Measurements from ENCODE around the gene NDUFB5.
A peak's percentile ranks its signal among the peaks of the same experiment; 100 is the strongest.
"Not testable (repeated sequence)": the region's sequence is repeated elsewhere in the genome, so short reads cannot be mapped to it uniquely, and the experiment has no call there.

The NDUFB5 gene

GRCh38 chr3:179630753-179631451 lies 26.3 kb downstream of the NDUFB5 start:
- DNase-seq (ENCODE audit: low read depth in 3 of 3): no peak

DNA sequence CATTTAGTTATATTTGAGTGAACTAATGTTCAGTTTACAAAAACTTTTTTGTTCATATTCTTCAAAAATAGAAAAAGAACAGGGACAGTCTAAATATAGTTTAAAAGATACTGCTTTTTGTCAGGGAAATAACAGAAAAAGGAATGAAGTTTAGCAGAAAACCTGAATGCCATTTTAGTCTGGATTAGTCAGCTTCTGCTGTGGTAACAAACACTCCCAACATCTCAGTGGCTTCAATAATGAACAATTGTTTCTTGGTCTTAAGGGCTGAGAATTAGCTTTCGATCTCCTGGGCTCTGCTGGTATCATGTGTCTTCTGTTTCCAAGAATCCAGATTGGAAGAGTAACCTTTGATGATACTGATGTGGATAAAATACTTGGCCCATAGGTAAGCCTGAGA lies 35.9 kb downstream of the NDUFB5 start:
- DNase-seq (ENCODE audit: low read depth in 3 of 3): no peak

DNA sequence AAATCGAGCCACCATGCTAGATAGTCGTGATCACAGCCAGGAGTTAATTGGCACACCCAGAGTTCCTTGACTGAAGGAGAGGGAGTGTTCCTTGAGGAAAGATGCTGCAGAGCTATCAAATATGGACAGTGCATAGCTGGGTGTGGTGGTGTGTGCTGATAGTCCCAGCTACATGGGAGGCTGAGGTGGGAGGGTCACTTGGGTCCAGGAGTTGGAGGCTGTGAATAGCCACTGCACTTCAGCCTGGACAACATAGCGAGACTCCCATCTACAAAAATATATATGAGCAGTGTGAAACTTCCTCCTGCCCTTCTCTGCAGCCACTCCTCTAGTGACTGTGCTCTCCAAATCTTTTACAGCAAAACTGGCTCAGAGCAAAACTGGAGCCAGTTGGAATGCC lies 38.3 kb downstream of the NDUFB5 start:
- DNase-seq (ENCODE audit: low read depth in 3 of 3): no peak

DNA sequence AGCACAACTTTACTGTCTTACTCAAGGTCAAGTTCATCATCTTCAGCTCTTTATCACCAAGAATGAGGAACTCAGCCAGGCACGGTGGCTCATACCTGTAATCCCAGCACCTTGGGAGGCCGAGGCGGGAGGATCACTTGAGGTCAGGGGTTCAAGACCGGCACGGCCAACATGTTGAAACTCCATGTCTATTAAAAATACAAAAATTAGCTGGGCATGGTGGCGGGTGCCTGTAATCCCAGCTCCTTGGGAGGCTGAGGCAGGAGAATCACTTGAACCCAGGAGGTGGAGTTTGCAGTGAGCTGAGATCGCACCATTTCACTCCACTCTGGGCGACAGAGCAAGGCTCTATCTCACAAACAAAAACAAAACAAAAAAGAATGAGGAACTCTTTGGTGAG lies 39.2 kb downstream of the NDUFB5 start:
- not testable (repeated sequence) for DNase-seq (ENCODE audit: low read depth in 3 of 3)

DNA sequence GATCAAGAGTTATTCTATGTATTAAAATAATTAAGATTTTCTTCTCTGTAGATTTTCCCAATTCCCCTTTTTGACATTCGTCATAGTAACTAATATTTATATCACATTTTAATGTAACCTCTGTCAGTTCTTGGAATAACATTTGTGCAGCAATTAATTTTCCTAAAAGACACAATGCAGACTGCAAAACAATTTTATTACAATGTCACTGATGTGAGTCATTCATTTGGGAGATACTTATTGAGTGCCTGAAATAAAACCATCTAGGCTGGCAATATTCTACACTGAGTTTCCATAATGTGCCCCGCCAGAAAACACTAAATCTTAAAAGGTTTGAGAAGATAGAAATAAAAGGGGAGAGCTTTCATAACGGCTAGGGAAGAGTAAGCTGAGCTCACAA lies 41.6 kb downstream of the NDUFB5 start:
- DNase-seq (ENCODE audit: low read depth in 3 of 3): no peak

GRCh38 chr3:179651687-179652446 lies 47.3 kb downstream of the NDUFB5 start:
- DNase-seq (ENCODE audit: low read depth in 3 of 3): no peak

- DNase-seq (ENCODE audit: low read depth in 3 of 3): peak; percentile 17 to 39 (median 33)
Measured at GRCh38 chr3:179652447-179653095, 48.0 kb downstream of the NDUFB5 start, which contains the start of gene USP13. TSS of gene USP13 (plus strand) at chr3:179653040. CDS start at chr3:179653226, 186 bp downstream.

- peak; percentile 29 to 50 (median 48) for DNase-seq (ENCODE audit: low read depth in 3 of 3)
Measured at GRCh38 chr3:179653096-179653797, 48.7 kb downstream of the NDUFB5 start.

DNA sequence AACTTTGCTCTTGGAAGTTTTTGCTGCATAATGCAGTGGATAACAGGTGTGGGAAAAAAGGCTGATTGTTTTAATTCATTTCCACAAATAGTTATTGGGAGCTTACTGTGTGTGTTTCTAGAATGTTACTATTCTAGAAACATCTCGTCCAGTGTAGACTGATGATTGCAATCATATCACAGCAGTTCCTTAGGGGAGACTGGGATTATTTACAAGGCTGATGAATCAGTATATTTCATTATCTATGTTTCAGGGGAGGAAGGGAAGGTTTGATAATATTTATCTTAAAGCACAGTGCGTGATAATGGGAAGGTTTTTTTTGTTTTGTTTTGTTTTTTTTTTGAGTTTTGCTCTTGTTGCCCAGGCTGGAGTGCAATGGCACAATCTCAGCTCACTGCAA lies 50.6 kb downstream of the NDUFB5 start:
- no peak for DNase-seq (ENCODE audit: low read depth in 3 of 3)

- DNase-seq (ENCODE audit: low read depth in 3 of 3): no peak
Measured at GRCh38 chr3:179658606-179659005, 54.0 kb downstream of the NDUFB5 start.

GRCh38 chr3:179660872-179661271 lies 56.3 kb downstream of the NDUFB5 start:
- DNase-seq (ENCODE audit: low read depth in 3 of 3): no peak

DNA sequence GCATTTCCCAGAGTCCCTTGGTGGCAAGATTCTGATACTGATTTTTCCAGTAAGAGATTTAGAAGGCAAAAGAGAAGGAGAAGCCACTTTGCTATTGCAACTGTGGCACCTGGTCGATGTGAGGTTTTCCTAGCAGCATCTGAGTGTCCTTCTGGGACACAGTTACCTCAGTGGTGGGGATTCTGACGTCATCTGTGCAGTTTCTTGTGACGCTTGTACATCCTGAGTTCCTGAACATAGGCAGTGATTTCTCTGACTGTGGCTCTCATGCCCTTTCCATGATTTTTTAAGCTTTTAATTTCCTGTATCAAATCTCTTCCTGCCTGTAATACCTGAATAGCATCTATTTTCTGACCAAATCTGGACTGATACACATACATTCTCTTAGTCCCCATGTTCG lies 57.2 kb downstream of the NDUFB5 start:
- DNase-seq (ENCODE audit: low read depth in 3 of 3): no peak

GRCh38 chr3:179663093-179663492 lies 58.5 kb downstream of the NDUFB5 start:
- no peak for DNase-seq (ENCODE audit: low read depth in 3 of 3)

DNA sequence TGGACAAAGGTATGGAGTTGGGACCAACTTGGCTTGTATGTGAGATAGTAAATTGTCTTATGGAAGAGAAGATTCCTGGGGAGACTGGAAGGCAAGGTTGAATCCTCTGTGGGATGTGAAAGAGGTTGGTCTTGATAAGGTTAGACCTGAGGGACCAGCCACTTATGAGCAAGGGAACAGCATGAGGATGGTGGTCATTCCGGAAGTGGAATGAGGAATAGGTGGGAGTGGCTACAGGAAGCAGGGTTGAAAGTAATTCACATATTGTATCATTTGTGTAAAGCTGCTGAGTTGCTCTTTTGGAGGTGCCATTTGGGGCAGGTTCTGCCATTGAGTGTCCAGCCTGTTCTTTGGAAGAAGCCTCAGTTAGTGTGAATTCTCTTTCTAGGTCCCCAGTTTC lies 61.4 kb downstream of the NDUFB5 start:
- DNase-seq (ENCODE audit: low read depth in 3 of 3): no peak

- DNase-seq (ENCODE audit: low read depth in 3 of 3): no peak
Measured at GRCh38 chr3:179666436-179667035, 61.9 kb downstream of the NDUFB5 start.

GRCh38 chr3:179668429-179668828 lies 63.8 kb downstream of the NDUFB5 start:
- no peak for DNase-seq (ENCODE audit: low read depth in 3 of 3)

DNA sequence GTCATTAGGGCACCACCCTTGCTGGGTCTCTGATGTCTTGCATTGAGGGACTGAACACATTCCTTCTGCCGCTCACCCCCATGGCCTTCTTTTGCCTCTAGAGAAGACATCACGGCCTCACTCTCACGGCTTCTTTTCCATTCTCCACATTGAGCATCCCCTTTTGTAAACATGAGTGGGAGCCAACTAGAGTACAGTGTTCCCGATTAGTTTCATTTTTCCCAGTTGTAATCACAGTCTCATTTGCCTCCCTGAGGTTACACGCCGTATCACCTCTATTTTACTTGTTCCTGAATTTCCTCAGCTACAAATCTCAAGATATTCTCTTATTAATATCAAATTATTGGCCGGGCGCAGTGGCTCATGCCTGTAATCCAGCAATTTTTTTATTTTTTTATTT lies 65.7 kb downstream of the NDUFB5 start:
- DNase-seq (ENCODE audit: low read depth in 3 of 3): no peak

- DNase-seq (ENCODE audit: low read depth in 3 of 3): no peak
Measured at GRCh38 chr3:179671309-179671708, 66.7 kb downstream of the NDUFB5 start.

DNA sequence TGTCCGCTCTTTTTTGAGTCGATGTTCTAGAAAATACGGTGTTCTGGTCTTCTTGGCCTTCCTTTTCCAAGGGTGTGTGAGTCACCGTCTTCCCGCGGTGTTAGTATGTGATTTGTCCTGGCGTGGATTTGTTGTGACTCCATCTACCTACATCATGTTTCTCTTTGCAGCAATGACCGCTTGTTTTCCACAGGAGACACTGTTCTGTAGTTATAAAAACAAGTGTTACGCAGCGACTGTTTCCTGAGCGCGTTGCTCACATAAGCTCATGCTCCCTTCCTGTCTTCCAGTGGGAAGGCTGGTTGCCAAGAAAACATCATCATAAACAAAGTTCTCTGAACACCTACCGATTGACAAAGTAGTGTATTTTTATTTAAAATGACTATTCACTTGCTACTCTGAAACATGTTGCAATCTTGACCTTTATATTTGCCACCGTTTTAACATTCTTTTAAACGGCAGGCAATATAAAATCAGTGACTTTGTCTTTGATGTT lies 67.2 kb downstream of the NDUFB5 start:
- no peak for DNase-seq (ENCODE audit: low read depth in 3 of 3)

DNA sequence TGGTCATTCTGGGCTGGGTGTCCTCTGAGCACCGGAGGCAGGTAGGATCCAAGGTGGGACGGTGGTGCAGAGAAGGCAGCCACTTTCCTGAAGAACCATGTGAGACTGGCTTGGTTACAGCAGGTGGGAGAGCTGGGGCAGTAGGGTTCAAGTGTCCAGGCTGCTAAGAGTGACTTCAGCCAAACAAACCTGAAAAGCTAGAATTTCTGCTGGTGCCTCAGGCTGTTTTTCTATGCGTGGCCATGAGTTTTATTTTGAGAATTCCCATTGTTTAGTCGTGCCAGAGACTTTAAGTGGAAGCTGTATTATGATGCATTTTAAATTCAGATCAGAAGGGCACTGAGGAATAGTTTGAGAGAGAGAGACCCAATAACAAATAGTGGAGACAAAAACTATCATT lies 68.3 kb downstream of the NDUFB5 start:
- DNase-seq (ENCODE audit: low read depth in 3 of 3): no peak

DNA sequence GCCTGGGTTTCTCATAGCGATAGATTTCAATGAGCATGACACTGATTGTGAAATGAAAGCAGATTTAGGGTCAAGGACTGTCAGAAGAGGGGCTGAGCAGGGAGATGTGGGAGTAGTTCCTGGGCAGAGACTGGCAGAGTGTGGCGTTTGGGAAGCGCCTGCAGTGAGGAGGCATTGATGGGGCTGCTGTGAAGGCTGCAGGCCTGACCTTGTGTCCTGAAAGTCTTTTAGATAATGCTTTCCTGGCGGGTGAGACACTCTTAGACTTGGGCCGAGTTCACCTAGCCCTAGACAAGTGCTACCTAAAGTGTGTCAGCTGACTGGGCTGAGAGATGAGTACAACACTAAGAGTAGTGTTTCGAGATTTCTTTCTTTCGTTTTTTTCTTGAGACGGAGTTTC lies 68.9 kb downstream of the NDUFB5 start:
- no peak for DNase-seq (ENCODE audit: low read depth in 3 of 3)

DNA sequence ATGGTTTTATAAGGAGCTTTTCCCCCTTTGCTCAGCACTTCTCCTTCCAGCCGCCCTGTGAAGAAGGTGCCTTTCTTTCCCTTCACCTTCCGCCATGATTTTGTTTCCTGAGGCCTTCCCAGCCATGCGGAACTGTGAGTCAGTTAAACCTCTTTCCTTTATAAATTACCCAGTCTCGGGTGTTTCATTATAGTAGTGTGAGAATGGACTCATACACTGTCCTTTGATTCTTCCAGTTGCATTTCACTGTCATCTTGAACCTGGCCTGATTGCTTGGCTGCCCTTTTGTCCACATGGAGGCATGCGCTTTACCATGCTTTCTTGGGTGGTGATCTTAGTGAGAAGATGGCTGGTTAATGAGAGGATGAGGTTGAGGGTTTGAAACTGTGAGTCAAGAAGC lies 71.5 kb downstream of the NDUFB5 start:
- no peak for DNase-seq (ENCODE audit: low read depth in 3 of 3)

Measured in stimulated activated CD4-positive, alpha-beta T cell treated with anti-CD3 and anti-CD28 coated beads, TNF-alpha, amount 100 ng/mL, for 4 hours (primary cell).